Myometrial cell (primary cell): Measurements from ENCODE around the gene PTPN6. TPM values are rescaled to one million over a fixed set of nuclear protein-coding genes. Genes with fewer than 3 reads are reported as not detected.

Source experiments
- total RNA-seq: library from RNA; depleted of rRNA; stranded (reverse); fragments of >200 nt; gene quantifications from 2 replicates; pipeline ENCODE4 v1.2.3, GENCODE V29; 2015

PTPN6 gene
- total RNA-seq = not detected in 2 replicates

DNA sequence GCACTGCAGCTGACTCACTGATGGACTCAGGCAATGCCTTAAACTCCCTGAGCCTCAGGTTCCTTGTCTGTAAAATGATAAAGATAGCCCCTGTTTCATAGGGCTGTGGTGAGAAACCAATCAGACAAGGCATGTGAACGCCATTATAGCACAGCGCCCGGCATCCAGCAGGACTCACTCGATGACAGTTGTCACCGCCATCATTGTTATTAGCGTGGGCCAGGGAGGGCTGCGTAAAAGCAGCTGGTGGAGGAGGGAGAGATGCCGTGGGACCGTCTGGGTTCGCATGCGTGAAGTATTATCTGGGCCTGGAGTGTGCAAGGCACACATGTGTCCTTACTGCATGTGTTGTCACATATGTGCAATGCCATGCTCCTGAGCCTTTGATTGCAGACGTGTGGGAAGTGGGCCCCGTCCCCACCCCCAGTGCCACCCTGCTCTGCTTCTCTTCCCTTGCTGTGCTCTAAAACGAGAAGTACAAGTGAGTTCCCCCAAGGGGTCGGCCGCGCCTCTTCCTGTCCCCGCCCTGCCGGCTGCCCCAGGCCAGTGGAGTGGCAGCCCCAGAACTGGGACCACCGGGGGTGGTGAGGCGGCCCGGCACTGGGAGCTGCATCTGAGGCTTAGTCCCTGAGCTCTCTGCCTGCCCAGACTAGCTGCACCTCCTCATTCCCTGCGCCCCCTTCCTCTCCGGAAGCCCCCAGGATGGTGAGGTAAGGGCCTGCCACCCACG is at the start of gene PTPN6:
TSS of gene PTPN6 (plus strand) at position 546 of the 730 bp plus-strand sequence. CDS start at position 703, 157 bp downstream.

GRCh38 chr12:6904280-6905276 is 46.6 kb upstream of the PTPN6 start, which contains the start of gene LRRC23:
Gene LRRC23, plus strand, starts transcription at chr12:6904822. Its CDS starts 812 bp downstream, at chr12:6905634.

GRCh38 chr12:6914246-6914946 is 36.8 kb upstream of the PTPN6 start, which contains the start of gene ENO2:
Gene ENO2, plus strand, starts transcription at chr12:6914580. Its CDS starts 1,253 bp downstream, at chr12:6915833.

GRCh38 chr12:6927379-6928021 is 23.7 kb upstream of the PTPN6 start, which contains the start of gene ATN1:
Gene ATN1, plus strand, starts transcription at chr12:6927959. Its CDS starts 6,043 bp downstream, at chr12:6934002.

DNA sequence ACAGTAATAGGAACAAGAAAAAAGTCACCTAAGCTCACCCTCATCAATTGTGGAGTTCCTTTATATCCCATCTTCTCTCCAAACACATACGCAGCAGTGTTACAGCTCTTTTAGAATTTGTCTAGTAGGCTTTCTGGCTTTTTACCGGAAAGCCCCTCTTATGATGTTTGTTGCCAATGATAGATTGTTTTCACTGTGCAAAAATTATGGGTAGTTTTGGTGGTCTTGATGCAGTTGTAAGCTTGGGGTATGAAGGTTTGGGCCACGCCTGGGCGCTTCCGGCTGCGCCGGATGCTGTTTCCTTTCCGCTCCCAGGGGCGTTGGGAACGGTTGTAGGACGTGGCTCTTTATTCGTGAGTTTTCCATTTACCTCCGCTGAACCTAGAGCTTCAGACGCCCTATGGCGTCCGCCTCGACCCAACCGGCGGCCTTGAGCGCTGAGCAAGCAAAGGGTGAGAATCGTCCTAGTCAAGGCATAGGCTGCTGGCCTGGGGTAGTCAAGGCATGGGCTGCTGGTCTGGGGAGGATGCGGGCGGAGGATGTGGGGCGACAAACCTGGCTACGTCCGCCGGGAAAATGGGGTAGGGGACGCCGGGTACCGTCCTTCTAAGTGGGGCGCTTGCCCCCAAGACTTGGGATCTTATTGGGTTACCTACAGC is 7.3 kb upstream of the PTPN6 start, which contains the start of the genes C12orf57 and RNU7-1:
TSS of gene C12orf57 (plus strand) at position 301 of the 659 bp plus-strand sequence. CDS start at position 401, 100 bp downstream.
TSS of gene RNU7-1 (plus strand) at position 95 of the 659 bp plus-strand sequence.

Other genes with a start within 250 kb of the PTPN6 start
- 127 and 144 TPM in 2 replicates for gene COPS7A, start 227.3 kb upstream of the PTPN6 start, total RNA-seq
- 274 and 381 TPM in 2 replicates for gene MLF2, start 198.2 kb upstream of the PTPN6 start, total RNA-seq
- 296 and 339 TPM in 2 replicates for gene PTMS, start 185.0 kb upstream of the PTPN6 start, total RNA-seq
- under 0.01 and 0.35 TPM in 2 replicates for gene LAG3, start 178.8 kb upstream of the PTPN6 start, total RNA-seq
- gene CD4, start 161.8 kb upstream of the PTPN6 start, total RNA-seq = under 0.01 TPM in 1 of 2 replicates, not detected in the other
- gene GPR162, start 129.5 kb upstream of the PTPN6 start, total RNA-seq = 1.8 and 3.2 TPM in 2 replicates
- gene P3H3, start 122.9 kb upstream of the PTPN6 start, total RNA-seq = 69.5 and 75.1 TPM in 2 replicates
- gene GNB3, start 110.4 kb upstream of the PTPN6 start, total RNA-seq = 0.29 and 1.8 TPM in 2 replicates
- 36.3 and 53.9 TPM in 2 replicates for gene CDCA3, start 100.1 kb upstream of the PTPN6 start, total RNA-seq
- gene USP5, start 99.2 kb upstream of the PTPN6 start, total RNA-seq = 89.4 and 97.7 TPM in 2 replicates
- gene TPI1, start 83.8 kb upstream of the PTPN6 start, total RNA-seq = 1,607 and 1,656 TPM in 2 replicates
- gene SPSB2, start 78.1 kb upstream of the PTPN6 start, total RNA-seq = 4.9 and 12.8 TPM in 2 replicates
- gene LRRC23, start 46.5 kb upstream of the PTPN6 start, total RNA-seq = 13.0 and 18.8 TPM in 2 replicates
- gene ENO2, start 36.8 kb upstream of the PTPN6 start, total RNA-seq = 8.9 and 9.0 TPM in 2 replicates
- 12.7 and 13.8 TPM in 2 replicates for gene ATN1, start 23.4 kb upstream of the PTPN6 start, total RNA-seq
- not detected in 2 replicates for gene RNU7-1, start 7.5 kb upstream of the PTPN6 start, total RNA-seq
- gene C12orf57, start 7.3 kb upstream of the PTPN6 start, total RNA-seq = 314 and 317 TPM in 2 replicates
- gene PHB2, start 19.3 kb downstream of the PTPN6 start, total RNA-seq = 393 and 424 TPM in 2 replicates
- gene EMG1, start 19.6 kb downstream of the PTPN6 start, total RNA-seq = 46.7 and 53.5 TPM in 2 replicates
- gene LPCAT3, start 67.1 kb downstream of the PTPN6 start, total RNA-seq = 32.0 and 36.5 TPM in 2 replicates
- 70.9 and 75.1 TPM in 2 replicates for gene C1S, start 109.4 kb downstream of the PTPN6 start, total RNA-seq
- gene C1R, start 141.1 kb downstream of the PTPN6 start, total RNA-seq = 125 and 158 TPM in 2 replicates
- gene C1RL, start 157.9 kb downstream of the PTPN6 start, total RNA-seq = 34.3 and 48.2 TPM in 2 replicates
- gene RBP5, start 177.5 kb downstream of the PTPN6 start, total RNA-seq = not detected in 2 replicates
- gene CLSTN3, start 179.0 kb downstream of the PTPN6 start, total RNA-seq = 8.6 and 16.0 TPM in 2 replicates
- 25.2 and 27.7 TPM in 2 replicates for gene PEX5, start 238.3 kb downstream of the PTPN6 start, total RNA-seq